Upper lobe of left lung (tissue), 4 donors: ENCODE data around the gene PVRIG.

Experiments used
- EP300 ChIP-seq, 4 donors: sonication (generic); formaldehyde crosslinking; IDR thresholded peaks; one replicate each; pipeline ENCODE4 v1.5.1; 2017; ENCODE audit warnings: antibody characterized with exemption in 4 of 4, control low read depth in 2 of 4
- POLR2A ChIP-seq, 4 donors: fragments of 450-650 bp; IDR thresholded peaks; one replicate each; pipeline ENCODE4 v1.5.1; 2016 to 2017; ENCODE audit warnings: antibody characterized with exemption in 4 of 4, mild to moderate bottlenecking in 2 of 4
- TF ChIP-seq, protein P1 (sequence below), 6 experiments: fragments of 450-650 bp in 4 of 6; fragments of 200-600 bp in 2 of 6; sonication (generic) in 2 of 6; IDR thresholded peaks; one replicate each; pipeline ENCODE4 v1.5.1; 2016 to 2019; ENCODE audit warnings: antibody characterized with exemption in 6 of 6

DNA sequence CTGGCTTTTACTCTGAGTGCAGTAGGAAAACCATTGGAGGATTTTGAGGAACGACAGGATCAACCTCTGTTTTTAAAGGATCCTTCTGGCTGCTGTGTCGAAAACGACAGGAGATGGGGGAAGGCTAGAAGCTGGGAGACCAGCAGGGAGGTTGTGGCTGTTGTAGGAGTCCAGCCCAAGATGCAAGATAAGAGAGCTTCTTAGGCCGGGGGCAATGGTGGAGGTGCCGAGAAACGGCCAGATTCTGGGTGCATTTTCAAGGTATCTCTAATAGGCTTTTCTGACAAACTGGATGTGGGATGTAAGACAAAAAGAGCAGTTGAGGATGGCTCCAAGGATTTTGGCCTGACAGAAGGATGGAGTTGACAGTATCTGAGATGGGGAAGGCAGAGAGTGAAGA is 10.3 kb upstream of the PVRIG start:
- TF ChIP-seq, protein P1, sequence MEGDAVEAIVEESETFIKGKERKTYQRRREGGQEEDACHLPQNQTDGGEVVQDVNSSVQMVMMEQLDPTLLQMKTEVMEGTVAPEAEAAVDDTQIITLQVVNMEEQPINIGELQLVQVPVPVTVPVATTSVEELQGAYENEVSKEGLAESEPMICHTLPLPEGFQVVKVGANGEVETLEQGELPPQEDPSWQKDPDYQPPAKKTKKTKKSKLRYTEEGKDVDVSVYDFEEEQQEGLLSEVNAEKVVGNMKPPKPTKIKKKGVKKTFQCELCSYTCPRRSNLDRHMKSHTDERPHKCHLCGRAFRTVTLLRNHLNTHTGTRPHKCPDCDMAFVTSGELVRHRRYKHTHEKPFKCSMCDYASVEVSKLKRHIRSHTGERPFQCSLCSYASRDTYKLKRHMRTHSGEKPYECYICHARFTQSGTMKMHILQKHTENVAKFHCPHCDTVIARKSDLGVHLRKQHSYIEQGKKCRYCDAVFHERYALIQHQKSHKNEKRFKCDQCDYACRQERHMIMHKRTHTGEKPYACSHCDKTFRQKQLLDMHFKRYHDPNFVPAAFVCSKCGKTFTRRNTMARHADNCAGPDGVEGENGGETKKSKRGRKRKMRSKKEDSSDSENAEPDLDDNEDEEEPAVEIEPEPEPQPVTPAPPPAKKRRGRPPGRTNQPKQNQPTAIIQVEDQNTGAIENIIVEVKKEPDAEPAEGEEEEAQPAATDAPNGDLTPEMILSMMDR (IDR thresholded peaks at IDR 0.05) = no peak
- TF ChIP-seq EP300 (IDR thresholded peaks at IDR 0.05) (no peak), POLR2A (IDR thresholded peaks at IDR 0.05) (no peak)
